GM19324 (cell line): ENCODE results near the gene SLC5A8.
"Not testable (repeated sequence)": the region's sequence is repeated elsewhere in the genome, so short reads cannot be mapped to it uniquely, and the experiment has no call there.

Experiments
- ATAC-seq: cut with Tn5 transposase; IDR thresholded peaks from one replicate; pipeline ENCODE4 v1.9.1; 2021; ENCODE audit warnings: mild to moderate bottlenecking, moderate library complexity; ENCODE audit not compliant: unreplicated experiment, low FRiP score

SLC5A8 gene

DNA sequence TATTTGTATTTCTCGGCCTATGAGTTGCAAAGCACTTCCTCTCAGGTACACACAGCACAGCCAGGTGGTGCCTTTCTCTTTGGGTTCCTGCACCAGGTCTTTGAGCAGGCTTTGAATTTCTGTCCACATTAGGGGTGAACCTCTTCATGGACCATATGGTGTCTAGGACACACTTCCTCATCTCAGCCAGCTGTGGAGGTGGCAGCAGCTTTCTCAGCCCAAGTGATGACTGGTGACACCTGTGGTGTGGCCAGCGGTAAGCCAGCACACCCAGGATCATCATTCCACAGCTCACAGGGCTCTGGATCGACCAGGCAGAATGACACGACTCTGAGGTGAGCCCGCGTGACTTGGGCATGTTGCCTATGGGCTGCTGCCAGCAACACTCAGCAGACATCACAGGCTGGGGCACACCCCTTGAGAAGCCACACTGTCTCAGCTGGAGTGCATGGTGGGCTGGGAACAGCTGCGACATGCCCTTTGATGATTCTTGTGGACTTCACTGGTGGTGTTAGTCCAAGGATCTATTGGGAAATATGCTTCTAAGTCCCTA lies 36.8 kb downstream of the SLC5A8 start:
- ATAC-seq = no peak

DNA sequence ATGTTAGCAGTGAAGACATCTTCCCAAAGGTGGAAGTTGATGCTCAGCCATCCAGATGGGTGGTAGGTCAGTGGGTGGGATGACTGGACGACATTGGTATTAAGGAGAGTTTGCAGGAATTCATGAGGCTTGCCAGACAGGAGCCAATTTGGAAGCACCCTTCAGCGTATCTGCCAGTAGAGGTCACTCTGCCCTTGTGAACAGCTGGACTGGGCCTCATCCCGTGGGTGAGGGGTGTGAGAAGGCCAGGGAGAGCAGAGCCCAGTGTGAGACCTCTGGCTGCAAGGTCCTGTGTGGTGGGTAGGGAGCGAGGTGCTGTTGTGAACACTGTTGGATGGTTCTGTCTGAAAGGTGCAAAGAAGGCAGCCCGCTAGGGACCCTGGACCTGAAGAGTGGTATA lies 37.7 kb downstream of the SLC5A8 start:
- no peak for ATAC-seq

GRCh38 chr12:101168001-101168400 lies 42.0 kb downstream of the SLC5A8 start:
- ATAC-seq = no peak

DNA sequence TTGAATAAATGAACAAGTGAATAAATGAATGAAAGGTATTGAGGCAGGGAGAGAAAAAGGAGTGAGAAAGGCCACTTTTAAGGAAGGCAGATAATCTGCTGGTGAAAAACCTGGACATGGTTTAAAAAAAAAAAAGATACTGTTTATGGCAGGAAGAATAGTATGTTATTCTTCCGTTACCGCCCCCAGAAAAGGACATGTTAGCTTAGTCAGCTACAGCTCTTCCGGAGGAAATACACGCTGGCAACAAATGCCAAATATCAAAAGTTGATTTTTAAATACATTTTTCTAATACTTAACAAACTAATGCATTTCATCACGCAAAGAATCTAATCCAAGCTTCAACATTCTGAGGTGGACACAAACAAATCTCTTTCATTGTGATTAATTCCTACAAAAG lies 43.2 kb downstream of the SLC5A8 start:
- ATAC-seq = no peak

DNA sequence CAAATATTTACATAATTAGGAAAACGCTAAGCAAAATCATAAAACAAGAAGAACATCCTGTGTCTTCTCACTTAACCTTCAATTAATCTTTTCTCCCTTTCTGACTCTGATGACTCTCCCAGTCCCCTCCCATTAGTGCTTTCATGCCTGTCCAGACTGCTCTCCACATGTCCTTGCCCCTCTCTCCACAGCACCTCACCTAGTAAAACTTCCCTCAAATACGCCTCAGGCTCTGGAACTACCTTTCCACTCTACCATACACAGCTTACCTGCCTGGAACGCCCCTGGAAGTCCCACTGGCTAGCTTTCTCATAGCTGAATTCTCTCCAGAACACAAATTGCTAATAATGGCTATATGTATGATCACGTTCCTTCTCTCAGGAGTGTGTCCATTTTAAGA lies 44.7 kb downstream of the SLC5A8 start:
- no peak for ATAC-seq

- not testable (repeated sequence) for ATAC-seq
Measured at GRCh38 chr12:101145777-101146431, 64.1 kb downstream of the SLC5A8 start.

GRCh38 chr12:101127521-101128219 lies 82.4 kb downstream of the SLC5A8 start:
- ATAC-seq = no peak

DNA sequence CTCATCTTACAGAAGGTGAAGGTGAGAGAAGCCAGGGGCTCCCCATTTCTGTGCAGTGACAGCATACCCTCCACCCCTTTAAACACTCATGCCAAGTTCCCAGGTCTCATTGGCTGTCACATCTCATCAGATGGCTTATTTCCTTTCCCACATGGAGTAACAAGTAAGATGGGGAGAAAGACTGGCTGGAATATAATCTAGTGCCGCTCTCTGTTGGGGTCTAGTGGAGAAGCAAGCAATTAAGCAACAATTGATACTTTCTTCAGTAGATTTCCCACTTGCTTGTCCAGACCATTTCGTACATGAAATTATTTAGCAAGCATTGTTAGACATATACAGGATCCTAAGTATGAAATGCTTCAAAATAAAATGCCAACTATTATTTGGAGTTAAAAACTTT lies 92.2 kb downstream of the SLC5A8 start:
- ATAC-seq = no peak

GRCh38 chr12:101116911-101117310 lies 93.1 kb downstream of the SLC5A8 start:
- no peak for ATAC-seq

- ATAC-seq = no peak
Measured at GRCh38 chr12:101115326-101115725, 94.7 kb downstream of the SLC5A8 start.

GRCh38 chr12:101111441-101111840 lies 98.6 kb downstream of the SLC5A8 start:
- ATAC-seq = no peak

DNA sequence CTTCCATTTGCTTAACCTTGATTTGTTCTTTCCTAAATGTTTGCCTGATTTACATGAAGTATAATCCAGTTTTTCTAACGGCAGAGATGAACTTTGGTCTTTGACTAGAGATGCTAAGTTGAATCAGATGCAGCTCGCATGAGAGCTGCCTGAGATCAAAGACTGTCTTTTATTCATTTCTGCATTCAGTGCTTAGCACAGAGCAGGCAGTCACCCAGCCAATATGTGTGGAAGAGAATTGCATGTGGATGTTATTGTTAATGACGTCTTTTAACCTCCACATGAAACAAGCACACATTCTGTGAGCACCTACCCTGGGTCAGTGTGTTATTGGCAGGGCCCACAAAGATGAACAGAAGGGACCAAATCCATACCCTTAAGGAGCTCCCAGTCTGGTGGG lies 99.2 kb downstream of the SLC5A8 start:
- no peak for ATAC-seq

DNA sequence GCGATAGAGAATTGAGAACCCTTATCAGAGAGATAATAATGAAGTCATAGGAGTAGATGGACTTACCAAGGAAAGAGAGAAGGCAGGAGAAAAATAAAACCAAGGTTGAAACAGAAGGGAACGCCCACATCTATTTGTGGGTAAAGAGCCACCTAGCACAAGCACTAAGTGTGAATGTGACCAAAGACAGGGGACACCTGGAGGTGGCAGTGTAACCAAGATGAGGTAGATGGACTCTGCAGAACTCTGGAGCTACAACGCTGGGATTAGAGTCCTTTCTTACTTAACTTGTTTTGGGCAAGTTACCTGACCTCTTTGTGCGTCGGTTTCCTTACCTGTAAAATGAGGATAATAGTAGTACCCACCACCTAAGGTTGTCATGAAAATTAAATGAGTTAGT lies 101.9 kb downstream of the SLC5A8 start:
- ATAC-seq = no peak

GRCh38 chr12:101107032-101107763 lies 102.8 kb downstream of the SLC5A8 start:
- no peak for ATAC-seq
